NT2/D1 (cell line): Measurements from ENCODE around the gene RPS6KA5.

Experiments used
- YY1 ChIP-seq: IDR thresholded peaks from 2 replicates; pipeline ENCODE4 v1.6.1; 2011; ENCODE audit not compliant: insufficient read length, insufficient read depth
- ZNF274 ChIP-seq: IDR thresholded peaks from 2 replicates; pipeline ENCODE4 v1.6.1; 2011; ENCODE audit warnings: mild to moderate bottlenecking, low read depth, low read length

DNA sequence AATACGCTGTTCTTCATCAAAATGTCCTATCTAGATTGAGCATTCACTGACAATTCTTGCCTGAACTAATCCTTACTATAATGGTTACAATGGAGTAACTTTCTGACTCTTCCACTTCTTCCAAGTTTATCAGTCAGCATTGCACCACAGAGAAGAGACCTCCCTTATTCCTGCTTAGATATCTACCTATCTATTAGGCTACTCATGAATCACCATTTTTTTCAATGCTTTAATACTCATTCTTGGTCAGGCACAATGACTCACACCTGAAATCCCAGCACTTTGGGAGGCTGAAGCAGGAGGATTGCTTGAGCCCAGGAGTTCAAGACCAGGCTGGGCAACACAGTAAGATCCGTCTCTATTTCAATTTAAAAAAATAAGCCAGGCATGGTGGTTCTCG is 39.3 kb downstream of the RPS6KA5 start:
- TF ChIP-seq ZNF274: no peak
- no peak for TF ChIP-seq YY1
